ENCODE measurements around the gene CAPN5. TPM values are rescaled to one million over a fixed set of nuclear protein-coding genes. Genes with fewer than 3 reads are reported as not detected.

The CAPN5 gene
- total RNA-seq, 2 experiments from 2014 or later = 5.1 to 6.9 TPM

- Histone ChIP-seq H3K4me1 (ENCODE audit: insufficient read depth, low read length) (peaks cover 8% of the 10 kb centered on the region), H3K27ac (ENCODE audit: low read depth in 1 of 2, low read length in 2 of 2) (no peak overlapping the region), H3K9me3 (ENCODE audit: control insufficient read depth in 1 of 2, insufficient read depth in 1 of 2, low read length in 2 of 2) (no peaks in the 10 kb centered on the region), H3K27me3 (ENCODE audit: control insufficient read depth in 1 of 2, insufficient read depth in 2 of 2, low read length in 2 of 2) (no peaks in the 10 kb centered on the region), H3K36me3 (ENCODE audit: insufficient read depth, low read length) (no peaks in the 10 kb centered on the region), H3K4me3 (ENCODE audit: low read length) (no peak overlapping the region)
- TF ChIP-seq CTCF (IDR thresholded peaks at IDR 0.05) = no peak
- no peaks in the 10 kb centered on the region for H3K36me3 Mint-ChIP-seq (ENCODE audit: low read depth)
- H3K27ac Mint-ChIP-seq = no peak overlapping the region
- H3K9me3 Mint-ChIP-seq = no peaks in the 10 kb centered on the region
- DNase-seq (no peak), ATAC-seq (ENCODE audit: poor library complexity) (no peak)
- H3K4me3 Mint-ChIP-seq = no peak overlapping the region
- no peaks in the 10 kb centered on the region for H3K27me3 Mint-ChIP-seq
- ChIA-PET CTCF (no interaction called here), POLR2A (no interaction called here)
- no peaks in the 10 kb centered on the region for H3K4me1 Mint-ChIP-seq (ENCODE audit: low read depth)
- intact Hi-C loops (cut with DNase I, micrococcal nuclease) = no loop called here
Measured at GRCh38 chr11:77159219-77159936, 92.6 kb downstream of the CAPN5 start.

GRCh38 chr11:77159937-77160495 lies 93.2 kb downstream of the CAPN5 start:
- no peak overlapping the region for H3K27ac Mint-ChIP-seq
- ChIA-PET CTCF (no interaction called here), POLR2A (no interaction called here)
- no peak for TF ChIP-seq CTCF (IDR thresholded peaks at IDR 0.05)
- intact Hi-C loops (cut with DNase I, micrococcal nuclease) = no loop called here
- no peaks in the 10 kb centered on the region for H3K36me3 Mint-ChIP-seq (ENCODE audit: low read depth)
- H3K4me1 Mint-ChIP-seq (ENCODE audit: low read depth) = no peaks in the 10 kb centered on the region
- no peak overlapping the region for H3K4me3 Mint-ChIP-seq
- H3K27me3 Mint-ChIP-seq = no peaks in the 10 kb centered on the region
- Histone ChIP-seq H3K9me3 (ENCODE audit: control insufficient read depth in 1 of 2, insufficient read depth in 1 of 2, low read length in 2 of 2) (no peaks in the 10 kb centered on the region), H3K36me3 (ENCODE audit: insufficient read depth, low read length) (no peaks in the 10 kb centered on the region), H3K4me3 (ENCODE audit: low read length) (no peak overlapping the region), H3K4me1 (ENCODE audit: insufficient read depth, low read length) (peaks cover 3% of the 10 kb centered on the region), H3K27me3 (ENCODE audit: control insufficient read depth in 1 of 2, insufficient read depth in 2 of 2, low read length in 2 of 2) (no peaks in the 10 kb centered on the region), H3K27ac (ENCODE audit: low read depth in 1 of 2, low read length in 2 of 2) (no peak overlapping the region)
- ATAC-seq (ENCODE audit: poor library complexity) (no peak), DNase-seq (no peak)
- no peaks in the 10 kb centered on the region for H3K9me3 Mint-ChIP-seq

- Histone ChIP-seq H3K4me3 (ENCODE audit: low read length) (no peak overlapping the region), H3K4me1 (ENCODE audit: insufficient read depth, low read length) (no peaks in the 10 kb centered on the region), H3K27ac (ENCODE audit: low read depth in 1 of 2, low read length in 2 of 2) (no peak overlapping the region), H3K9me3 (ENCODE audit: control insufficient read depth in 1 of 2, insufficient read depth in 1 of 2, low read length in 2 of 2) (no peaks in the 10 kb centered on the region), H3K36me3 (ENCODE audit: insufficient read depth, low read length) (no peaks in the 10 kb centered on the region), H3K27me3 (ENCODE audit: control insufficient read depth in 1 of 2, insufficient read depth in 2 of 2, low read length in 2 of 2) (no peaks in the 10 kb centered on the region)
- DNase-seq (no peak), ATAC-seq (ENCODE audit: poor library complexity) (no peak)
- Mint-ChIP-seq H3K27me3 (no peaks in the 10 kb centered on the region), H3K4me1 (ENCODE audit: low read depth) (no peaks in the 10 kb centered on the region), H3K9me3 (no peaks in the 10 kb centered on the region), H3K4me3 (no peak overlapping the region), H3K27ac (no peak overlapping the region), H3K36me3 (ENCODE audit: low read depth) (no peaks in the 10 kb centered on the region)
- no peak for TF ChIP-seq CTCF (IDR thresholded peaks at IDR 0.05)
- ChIA-PET CTCF (no interaction called here), POLR2A (no interaction called here)
- intact Hi-C loops (cut with DNase I, micrococcal nuclease) = no loop called here
Measured at GRCh38 chr11:77163271-77163670, 96.5 kb downstream of the CAPN5 start.
